ENCODE measurements around the gene DDX5. TPM values are rescaled to one million over a fixed set of nuclear protein-coding genes. Genes with fewer than 3 reads are reported as not detected.

DDX5 gene
- polyA plus RNA-seq, 1 of the 3 experiments (the other 2 are of a cell fraction): 1,642 TPM

- Histone ChIP-seq H3K27me3 (ENCODE audit: insufficient read depth) (no peaks in the 10 kb centered on the region), H3K79me2 (ENCODE audit: insufficient read depth) (peaks cover 66% of the 10 kb centered on the region), H3K9ac (no peak overlapping the region), H3K27ac (ENCODE audit: low read depth in 2 of 2, low read length in 1 of 2) (no peak overlapping the region), H3K4me2 (no peak overlapping the region), H3F3A (replicated peaks; ENCODE audit: insufficient read depth) (peaks cover 84% of the 10 kb centered on the region), H3K9me2 (no peaks in the 10 kb centered on the region), H2AFZ (ENCODE audit: low read depth) (no peak overlapping the region), H3K4me1 (ENCODE audit: control insufficient read depth in 1 of 2, insufficient read depth in 2 of 2, low read depth in 1 of 2, low read length in 1 of 2) (no peaks in the 10 kb centered on the region), H4K20me1 (ENCODE audit: insufficient read depth) (peaks cover 5% of the 10 kb centered on the region; the same call in 1 of the 2 replicates), H3K9me3 (no peaks in the 10 kb centered on the region), H3K4me3 (ENCODE audit: low read depth in 2 of 2, low read length in 1 of 2) (no peak overlapping the region), H3K36me3 (replicated peaks in 1 of 2; ENCODE audit: control insufficient read depth in 1 of 2, insufficient read depth in 2 of 2, low read length in 1 of 2) (peaks cover 65 to 89% of the 10 kb centered on the region in 2 experiments)
- DNase-seq: no peak
- ChIA-PET POLR2A (no interaction called here), CTCF (interaction anchor here (0.6 to 3.3 kb wide), 9 partner anchors 8 to 238 kb away, joined by 3 to 18 read pairs (median 3); no protein-coding TSS in a partner anchor)
- TF ChIP-seq FOSL2 (IDR thresholded peaks at IDR 0.05; ENCODE audit: borderline replicate concordance, low read depth) (no peak), EZH2phosphoT487 (IDR thresholded peaks at IDR 0.05; ENCODE audit: borderline replicate concordance, low read depth) (no peak), FOXM1 (IDR thresholded peaks at IDR 0.05; ENCODE audit: low read depth) (no peak)
- TF ChIP-seq, protein P1, sequence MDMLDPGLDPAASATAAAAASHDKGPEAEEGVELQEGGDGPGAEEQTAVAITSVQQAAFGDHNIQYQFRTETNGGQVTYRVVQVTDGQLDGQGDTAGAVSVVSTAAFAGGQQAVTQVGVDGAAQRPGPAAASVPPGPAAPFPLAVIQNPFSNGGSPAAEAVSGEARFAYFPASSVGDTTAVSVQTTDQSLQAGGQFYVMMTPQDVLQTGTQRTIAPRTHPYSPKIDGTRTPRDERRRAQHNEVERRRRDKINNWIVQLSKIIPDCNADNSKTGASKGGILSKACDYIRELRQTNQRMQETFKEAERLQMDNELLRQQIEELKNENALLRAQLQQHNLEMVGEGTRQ (IDR thresholded peaks at IDR 0.05; ENCODE audit: borderline replicate concordance, low read depth, low read length): no peak
- 95% methylated on average over 2 of the region's 2 CpGs for WGBS (ENCODE audit: low lambda C conversion rate)
Observed at GRCh38 chr17:64544742-64545141, 38.7 kb upstream of the DDX5 start.

DNA sequence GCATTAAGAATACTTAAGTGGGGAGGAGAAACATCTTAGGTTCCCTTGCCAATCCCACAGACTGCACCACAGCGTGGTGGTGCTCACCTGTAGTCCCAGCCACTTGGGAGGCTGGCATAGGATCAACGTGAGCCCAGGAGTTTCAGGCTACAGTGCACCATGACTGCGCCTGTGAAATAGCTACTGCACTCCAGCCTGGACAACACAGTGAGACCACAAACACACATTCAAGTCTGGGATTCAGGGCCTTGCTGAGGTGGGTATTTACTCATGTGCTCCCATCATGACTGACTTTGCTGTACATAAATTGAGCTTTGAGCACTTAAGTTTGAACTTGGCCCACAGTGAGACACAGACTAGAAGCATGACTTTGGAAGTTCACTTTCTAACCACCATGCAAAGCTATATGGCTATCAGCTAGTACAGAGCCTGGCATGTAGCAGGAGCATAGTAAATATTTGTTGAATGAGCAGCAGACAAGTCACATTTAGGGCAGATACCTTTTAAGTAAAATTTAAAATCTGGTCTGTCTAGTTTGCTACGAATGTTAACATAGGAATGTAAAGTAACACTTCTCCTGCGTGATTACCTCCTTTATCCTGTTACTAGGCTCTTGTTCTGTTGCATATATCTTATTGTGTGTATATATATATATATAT lies 34.2 kb upstream of the DDX5 start:
- ChIA-PET CTCF (interaction anchor here (0.6 to 3.7 kb wide), 6 partner anchors 9 to 233 kb away, joined by 3 to 13 read pairs (median 3); no protein-coding TSS in a partner anchor), POLR2A (no interaction called here)
- Histone ChIP-seq H3K27me3 (ENCODE audit: insufficient read depth) (no peaks in the 10 kb centered on the region), H3K9me2 (no peaks in the 10 kb centered on the region), H3K79me2 (ENCODE audit: insufficient read depth) (peaks cover 33% of the 10 kb centered on the region), H3K36me3 (replicated peaks in 1 of 2; ENCODE audit: control insufficient read depth in 1 of 2, insufficient read depth in 2 of 2, low read length in 1 of 2) (peaks cover 72 to 85% of the 10 kb centered on the region in 2 experiments), H2AFZ (ENCODE audit: low read depth) (no peak overlapping the region), H3F3A (replicated peaks; ENCODE audit: insufficient read depth) (peaks cover 93% of the 10 kb centered on the region), H3K4me1 (ENCODE audit: control insufficient read depth in 1 of 2, insufficient read depth in 2 of 2, low read depth in 1 of 2, low read length in 1 of 2) (no peaks in the 10 kb centered on the region), H3K9ac (no peak overlapping the region), H3K4me2 (no peak overlapping the region), H4K20me1 (ENCODE audit: insufficient read depth) (no peaks in the 10 kb centered on the region; the same call in 1 of the 2 replicates), H3K9me3 (no peaks in the 10 kb centered on the region), H3K27ac (ENCODE audit: low read depth in 2 of 2, low read length in 1 of 2) (no peak overlapping the region), H3K4me3 (ENCODE audit: low read depth in 2 of 2, low read length in 1 of 2) (no peak overlapping the region)
- no peak for DNase-seq
- WGBS (ENCODE audit: low lambda C conversion rate): 97% methylated on average over 5 of the region's 5 CpGs
- no peak for TF ChIP-seq MXI1 (IDR thresholded peaks at IDR 0.05; ENCODE audit: low read depth, low read length)
- TF ChIP-seq GATA2 (CRISPR knock-in tag; IDR thresholded peaks at IDR 0.05): no peak
- TF ChIP-seq SIN3A (IDR thresholded peaks at IDR 0.05; ENCODE audit: borderline replicate concordance, low read depth, low read length): no peak
- no peak for TF ChIP-seq NRF1 (IDR thresholded peaks at IDR 0.05; ENCODE audit: low read depth, low read length)
- TF ChIP-seq EP300 (IDR thresholded peaks at IDR 0.05; ENCODE audit: borderline replicate concordance in 1 of 2, low read depth in 1 of 2, low read length in 1 of 2): no peak
- no peak for TF ChIP-seq RCOR1 (IDR thresholded peaks at IDR 0.05; ENCODE audit: low read length)
- no peak for TF ChIP-seq MAX (IDR thresholded peaks at IDR 0.05; ENCODE audit: low read depth)
- TF ChIP-seq, protein P2, sequence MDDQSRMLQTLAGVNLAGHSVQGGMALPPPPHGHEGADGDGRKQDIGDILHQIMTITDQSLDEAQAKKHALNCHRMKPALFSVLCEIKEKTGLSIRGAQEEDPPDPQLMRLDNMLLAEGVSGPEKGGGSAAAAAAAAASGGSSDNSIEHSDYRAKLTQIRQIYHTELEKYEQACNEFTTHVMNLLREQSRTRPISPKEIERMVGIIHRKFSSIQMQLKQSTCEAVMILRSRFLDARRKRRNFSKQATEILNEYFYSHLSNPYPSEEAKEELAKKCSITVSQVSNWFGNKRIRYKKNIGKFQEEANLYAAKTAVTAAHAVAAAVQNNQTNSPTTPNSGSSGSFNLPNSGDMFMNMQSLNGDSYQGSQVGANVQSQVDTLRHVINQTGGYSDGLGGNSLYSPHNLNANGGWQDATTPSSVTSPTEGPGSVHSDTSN (IDR thresholded peaks at IDR 0.05): no peak
- TF ChIP-seq ZBTB33 (IDR thresholded peaks at IDR 0.05; ENCODE audit: borderline replicate concordance, low read depth): no peak
- no peak for TF ChIP-seq CHD2 (IDR thresholded peaks at IDR 0.05; ENCODE audit: low read length, partially characterized antibody)
- TF ChIP-seq REST (IDR thresholded peaks at IDR 0.05; ENCODE audit: low read depth, low read length): no peak
- no peak for TF ChIP-seq NFIC (IDR thresholded peaks at IDR 0.05; ENCODE audit: borderline replicate concordance)
- no peak for TF ChIP-seq RAD21 (IDR thresholded peaks at IDR 0.05; ENCODE audit: low read length)
- TF ChIP-seq RFX5 (IDR thresholded peaks at IDR 0.05; ENCODE audit: low read length): no peak
